Panc1 (cell line): ENCODE results near the gene RNF212.

Experiments used
- POLR2AphosphoS5 ChIP-seq: IDR thresholded peaks from 2 replicates; pipeline ENCODE4 v1.6.1; 2012; ENCODE audit warnings: mild to moderate bottlenecking, low read depth, low read length, moderate library complexity
- TF ChIP-seq, protein P1 (sequence below): fragments of 450-650 bp; IDR thresholded peaks from 2 replicates; pipeline ENCODE4 v1.5.1; 2017; ENCODE audit warnings: mild to moderate bottlenecking

DNA sequence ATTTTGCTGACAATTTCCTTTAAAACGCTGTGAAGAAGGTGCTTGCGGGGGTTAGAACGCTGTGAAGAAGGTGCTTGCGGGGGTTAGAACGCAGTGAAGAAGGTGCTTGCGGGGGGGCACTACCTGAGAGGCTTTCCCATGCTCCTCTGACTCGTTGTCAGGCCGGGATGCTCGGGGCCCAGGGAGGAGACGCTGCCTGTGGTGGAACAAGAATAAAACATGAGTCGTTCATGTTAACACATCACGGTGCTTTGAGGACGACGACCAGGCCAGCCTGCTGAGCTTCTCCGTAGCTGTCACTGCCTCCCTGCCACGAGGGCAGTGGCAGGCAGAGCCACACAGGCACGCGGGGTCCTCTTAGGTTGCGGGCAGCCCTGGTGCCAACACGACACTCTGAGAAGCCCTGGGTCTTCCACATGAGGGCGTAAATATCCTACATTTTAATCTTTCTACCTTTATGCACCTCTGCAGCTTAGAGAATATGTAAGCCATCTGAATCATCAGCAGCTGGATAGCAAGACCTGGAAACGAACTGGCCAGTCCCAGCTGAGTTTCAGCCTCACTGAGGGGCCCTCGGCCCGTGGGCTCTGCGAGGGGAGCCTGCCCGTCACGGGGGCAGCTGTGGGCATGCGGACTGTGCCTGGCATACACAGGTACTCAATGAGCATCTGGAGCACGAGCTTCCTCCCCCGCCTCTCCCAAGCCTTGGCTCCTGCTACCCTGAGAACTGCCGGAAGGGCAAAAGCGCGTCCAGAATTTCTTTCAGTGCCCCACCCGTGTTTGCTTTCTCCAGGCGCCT, 55.0 kb downstream of the RNF212 start:
- TF ChIP-seq, protein P1, sequence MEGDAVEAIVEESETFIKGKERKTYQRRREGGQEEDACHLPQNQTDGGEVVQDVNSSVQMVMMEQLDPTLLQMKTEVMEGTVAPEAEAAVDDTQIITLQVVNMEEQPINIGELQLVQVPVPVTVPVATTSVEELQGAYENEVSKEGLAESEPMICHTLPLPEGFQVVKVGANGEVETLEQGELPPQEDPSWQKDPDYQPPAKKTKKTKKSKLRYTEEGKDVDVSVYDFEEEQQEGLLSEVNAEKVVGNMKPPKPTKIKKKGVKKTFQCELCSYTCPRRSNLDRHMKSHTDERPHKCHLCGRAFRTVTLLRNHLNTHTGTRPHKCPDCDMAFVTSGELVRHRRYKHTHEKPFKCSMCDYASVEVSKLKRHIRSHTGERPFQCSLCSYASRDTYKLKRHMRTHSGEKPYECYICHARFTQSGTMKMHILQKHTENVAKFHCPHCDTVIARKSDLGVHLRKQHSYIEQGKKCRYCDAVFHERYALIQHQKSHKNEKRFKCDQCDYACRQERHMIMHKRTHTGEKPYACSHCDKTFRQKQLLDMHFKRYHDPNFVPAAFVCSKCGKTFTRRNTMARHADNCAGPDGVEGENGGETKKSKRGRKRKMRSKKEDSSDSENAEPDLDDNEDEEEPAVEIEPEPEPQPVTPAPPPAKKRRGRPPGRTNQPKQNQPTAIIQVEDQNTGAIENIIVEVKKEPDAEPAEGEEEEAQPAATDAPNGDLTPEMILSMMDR, result no peak
- no peak for TF ChIP-seq POLR2AphosphoS5
